GM12878 (cell line): ENCODE measurements around the gene GLB1L.

ENCODE experiments used
- SUZ12 ChIP-seq: fragments of 200-600 bp; sonication (generic); IDR thresholded peaks from one replicate; pipeline ENCODE4 v1.6.1; 2018; ENCODE audit warnings: antibody characterized with exemption, mild to moderate bottlenecking; ENCODE audit not compliant: unreplicated experiment
- ZBTB33 ChIP-seq: fragments of 450-650 bp; IDR thresholded peaks from 2 replicates; pipeline ENCODE4 v1.6.1; 2017; ENCODE audit warnings: mild to moderate bottlenecking
- TF ChIP-seq, protein P1 (sequence below): fragments of 450-650 bp; IDR thresholded peaks from 2 replicates; pipeline ENCODE4 v1.6.1; 2016; ENCODE audit warnings: mild to moderate bottlenecking, moderate library complexity, borderline replicate concordance

DNA sequence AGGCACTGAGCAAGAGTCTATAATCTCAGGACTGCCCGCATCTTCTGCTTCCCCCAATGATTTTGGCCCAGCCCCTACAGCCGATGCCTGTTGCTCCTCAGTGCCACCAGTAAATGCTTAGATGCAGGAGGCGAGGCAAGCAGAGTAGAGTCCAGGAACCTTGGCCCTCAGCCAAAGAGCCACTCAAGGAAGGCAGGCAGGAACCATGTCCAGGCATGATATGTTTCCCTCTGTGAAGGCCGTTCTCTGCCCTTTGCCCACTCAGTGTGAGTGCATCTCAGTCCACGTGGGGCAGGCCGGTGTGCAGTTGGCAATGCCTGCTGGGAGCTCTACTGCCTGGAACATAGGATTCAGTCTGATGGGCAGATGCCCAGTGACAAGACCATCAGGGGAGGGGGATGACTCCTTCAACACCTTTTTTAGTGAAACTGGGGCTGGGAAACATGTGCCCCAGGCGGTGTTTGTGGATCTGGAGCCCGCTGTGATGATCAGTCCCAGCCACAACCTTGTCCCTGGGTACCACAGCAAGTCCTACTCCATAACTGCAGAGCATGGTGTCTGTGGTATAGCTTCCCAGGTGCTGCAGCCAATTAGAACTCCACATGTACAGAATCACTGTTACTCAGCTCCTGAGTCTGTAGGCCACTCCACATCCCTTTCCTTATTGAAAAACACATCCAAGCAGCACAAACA, 24.3 kb upstream of the GLB1L start:
- TF ChIP-seq SUZ12 (no peak), ZBTB33 (no peak)
- TF ChIP-seq, protein P1, sequence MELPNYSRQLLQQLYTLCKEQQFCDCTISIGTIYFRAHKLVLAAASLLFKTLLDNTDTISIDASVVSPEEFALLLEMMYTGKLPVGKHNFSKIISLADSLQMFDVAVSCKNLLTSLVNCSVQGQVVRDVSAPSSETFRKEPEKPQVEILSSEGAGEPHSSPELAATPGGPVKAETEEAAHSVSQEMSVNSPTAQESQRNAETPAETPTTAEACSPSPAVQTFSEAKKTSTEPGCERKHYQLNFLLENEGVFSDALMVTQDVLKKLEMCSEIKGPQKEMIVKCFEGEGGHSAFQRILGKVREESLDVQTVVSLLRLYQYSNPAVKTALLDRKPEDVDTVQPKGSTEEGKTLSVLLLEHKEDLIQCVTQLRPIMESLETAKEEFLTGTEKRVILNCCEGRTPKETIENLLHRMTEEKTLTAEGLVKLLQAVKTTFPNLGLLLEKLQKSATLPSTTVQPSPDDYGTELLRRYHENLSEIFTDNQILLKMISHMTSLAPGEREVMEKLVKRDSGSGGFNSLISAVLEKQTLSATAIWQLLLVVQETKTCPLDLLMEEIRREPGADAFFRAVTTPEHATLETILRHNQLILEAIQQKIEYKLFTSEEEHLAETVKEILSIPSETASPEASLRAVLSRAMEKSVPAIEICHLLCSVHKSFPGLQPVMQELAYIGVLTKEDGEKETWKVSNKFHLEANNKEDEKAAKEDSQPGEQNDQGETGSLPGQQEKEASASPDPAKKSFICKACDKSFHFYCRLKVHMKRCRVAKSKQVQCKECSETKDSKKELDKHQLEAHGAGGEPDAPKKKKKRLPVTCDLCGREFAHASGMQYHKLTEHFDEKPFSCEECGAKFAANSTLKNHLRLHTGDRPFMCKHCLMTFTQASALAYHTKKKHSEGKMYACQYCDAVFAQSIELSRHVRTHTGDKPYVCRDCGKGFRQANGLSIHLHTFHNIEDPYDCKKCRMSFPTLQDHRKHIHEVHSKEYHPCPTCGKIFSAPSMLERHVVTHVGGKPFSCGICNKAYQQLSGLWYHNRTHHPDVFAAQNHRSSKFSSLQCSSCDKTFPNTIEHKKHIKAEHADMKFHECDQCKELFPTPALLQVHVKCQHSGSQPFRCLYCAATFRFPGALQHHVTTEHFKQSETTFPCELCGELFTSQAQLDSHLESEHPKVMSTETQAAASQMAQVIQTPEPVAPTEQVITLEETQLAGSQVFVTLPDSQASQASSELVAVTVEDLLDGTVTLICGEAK = no peak
